ENCODE results near the gene PCK1.
A peak's percentile ranks its signal among the peaks of the same experiment; 100 is the strongest.
"Not testable (repeated sequence)": the region's sequence is repeated elsewhere in the genome, so short reads cannot be mapped to it uniquely, and the experiment has no call there.

Gene PCK1

DNA sequence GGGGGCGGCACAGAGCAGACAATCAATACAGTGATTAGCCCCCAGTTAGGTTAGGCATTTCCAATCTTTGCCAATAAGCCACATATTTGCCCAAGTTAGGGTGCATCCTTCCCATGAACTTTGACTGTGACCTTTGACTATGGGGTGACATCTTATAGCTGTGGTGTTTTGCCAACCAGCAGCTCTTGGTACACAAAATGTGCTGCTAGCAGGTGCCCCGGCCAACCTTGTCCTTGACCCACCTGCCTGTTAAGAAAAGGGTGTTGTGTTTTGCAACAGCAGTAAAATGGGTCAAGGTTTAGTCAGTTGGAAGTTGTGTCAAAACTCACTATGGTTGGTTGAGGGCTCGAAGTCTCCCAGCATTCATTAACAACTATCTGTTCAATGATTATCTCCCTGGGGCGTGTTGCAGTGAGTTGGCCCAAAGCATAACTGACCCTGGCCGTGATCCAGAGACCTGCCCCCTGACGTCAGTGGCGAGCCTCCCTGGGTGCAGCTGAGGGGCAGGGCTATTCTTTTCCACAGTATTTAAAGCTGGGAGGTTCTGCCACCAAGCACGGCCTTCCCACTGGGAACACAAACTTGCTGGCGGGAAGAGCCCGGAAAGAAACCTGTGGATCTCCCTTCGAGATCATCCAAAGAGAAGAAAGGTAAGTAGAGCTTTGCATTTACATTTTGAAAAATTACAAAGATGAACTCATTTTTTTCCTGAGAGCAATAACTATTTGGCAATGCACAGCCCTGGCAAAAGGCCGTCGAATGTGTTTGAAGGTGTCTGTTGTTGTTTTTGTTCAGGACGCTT is at the start of gene PCK1:
Gene PCK1 (plus strand): TSS at position 557 of the 802 bp plus-strand sequence. CDS start 302 bp downstream, outside the sequence.
- Histone ChIP-seq H3K4me3 (ENCODE audit: low read length) (peak within 1 kb of the TSS; percentile 65), H3K4me1 (ENCODE audit: control insufficient read depth, insufficient read depth, low read length) (peaks cover 20% of the 10 kb centered on the region), H3K9me3 (ENCODE audit: control insufficient read depth, low read length) (peaks cover 2% of the 10 kb centered on the region), H3K9ac (ENCODE audit: low read length) (peak within 1 kb of the TSS; percentile 63), H3K27me3 (replicated peaks; ENCODE audit: control insufficient read depth, insufficient read depth, low read length) (peaks cover 30% of the 10 kb centered on the region), H3K36me3 (ENCODE audit: control insufficient read depth, insufficient read depth, low read length, severe bottlenecking) (peaks cover 23% of the 10 kb centered on the region)
- no peak for DNase-seq (ENCODE audit: low read depth)

- H3K9me3 ChIP-seq (ENCODE audit: control insufficient read depth, low read length); H3K36me3 ChIP-seq (ENCODE audit: control insufficient read depth, insufficient read depth, low read length, severe bottlenecking); H3K4me3 ChIP-seq (ENCODE audit: low read length); H3K27me3 ChIP-seq (replicated peaks; ENCODE audit: control insufficient read depth, insufficient read depth, low read length); H3K9ac ChIP-seq (ENCODE audit: low read length); DNase-seq (ENCODE audit: low read depth): not testable (repeated sequence)
- H3K4me1 ChIP-seq (ENCODE audit: control insufficient read depth, insufficient read depth, low read length): peaks cover 10% of the 10 kb centered on the region
Measured at GRCh38 chr20:57511709-57512108, 49.2 kb upstream of the PCK1 start.

GRCh38 chr20:57512432-57512831 is 48.5 kb upstream of the PCK1 start:
- no peaks in the 10 kb centered on the region for H3K9me3 ChIP-seq (ENCODE audit: control insufficient read depth, low read length)

GRCh38 chr20:57513199-57513598 is 47.7 kb upstream of the PCK1 start:
- Histone ChIP-seq H3K36me3 (ENCODE audit: control insufficient read depth, insufficient read depth, low read length, severe bottlenecking) (no peaks in the 10 kb centered on the region), H3K9me3 (ENCODE audit: control insufficient read depth, low read length) (no peaks in the 10 kb centered on the region), H3K4me1 (ENCODE audit: control insufficient read depth, insufficient read depth, low read length) (peaks cover 16% of the 10 kb centered on the region), H3K9ac (ENCODE audit: low read length) (no peak overlapping the region), H3K27me3 (replicated peaks; ENCODE audit: control insufficient read depth, insufficient read depth, low read length) (peaks cover 7% of the 10 kb centered on the region), H3K4me3 (ENCODE audit: low read length) (no peak overlapping the region)
- DNase-seq (ENCODE audit: low read depth): no peak

More at GRCh38 chr20:57512432-57512831, 48.5 kb upstream of the PCK1 start:
- Histone ChIP-seq H3K4me1 (ENCODE audit: control insufficient read depth, insufficient read depth, low read length) (peaks cover 11% of the 10 kb centered on the region), H3K4me3 (ENCODE audit: low read length) (no peak overlapping the region), H3K36me3 (ENCODE audit: control insufficient read depth, insufficient read depth, low read length, severe bottlenecking) (no peaks in the 10 kb centered on the region), H3K27me3 (replicated peaks; ENCODE audit: control insufficient read depth, insufficient read depth, low read length) (peaks cover 7% of the 10 kb centered on the region), H3K9ac (ENCODE audit: low read length) (no peak overlapping the region)
- DNase-seq (ENCODE audit: low read depth): no peak

DNA sequence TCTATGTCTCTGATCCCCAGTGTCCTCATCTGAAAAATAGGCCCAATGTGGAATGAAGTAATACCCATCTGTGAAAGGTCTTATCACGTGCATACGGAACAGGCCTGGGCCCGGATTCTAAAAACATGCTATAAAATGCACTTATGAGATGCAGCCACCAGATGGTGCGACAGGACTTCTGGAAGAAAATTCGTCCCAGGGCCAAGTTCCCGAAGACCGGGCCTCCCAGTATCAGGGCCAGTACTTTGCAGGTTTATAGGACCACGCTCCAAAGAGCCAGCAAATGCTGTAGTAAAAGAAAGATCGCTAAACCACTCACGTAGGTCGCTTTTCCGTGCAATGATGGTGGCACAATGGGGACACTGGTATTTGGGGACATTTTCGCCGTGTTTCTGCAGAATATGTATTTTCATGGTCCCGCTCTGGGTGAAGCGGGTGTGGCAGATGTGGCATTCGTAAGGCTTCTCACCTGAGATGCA is 46.6 kb upstream of the PCK1 start:
- no peaks in the 10 kb centered on the region for H3K36me3 ChIP-seq (ENCODE audit: control insufficient read depth, insufficient read depth, low read length, severe bottlenecking)
- H3K4me3 ChIP-seq (ENCODE audit: low read length): no peak overlapping the region
- H3K4me1 ChIP-seq (ENCODE audit: control insufficient read depth, insufficient read depth, low read length): peaks cover 25% of the 10 kb centered on the region
- DNase-seq (ENCODE audit: low read depth): peak; percentile 87
- peak overlapping the region; percentile 41 for H3K9ac ChIP-seq (ENCODE audit: low read length)
- peaks cover 11% of the 10 kb centered on the region for H3K27me3 ChIP-seq (replicated peaks; ENCODE audit: control insufficient read depth, insufficient read depth, low read length)
- H3K9me3 ChIP-seq (ENCODE audit: control insufficient read depth, low read length): no peaks in the 10 kb centered on the region

DNA sequence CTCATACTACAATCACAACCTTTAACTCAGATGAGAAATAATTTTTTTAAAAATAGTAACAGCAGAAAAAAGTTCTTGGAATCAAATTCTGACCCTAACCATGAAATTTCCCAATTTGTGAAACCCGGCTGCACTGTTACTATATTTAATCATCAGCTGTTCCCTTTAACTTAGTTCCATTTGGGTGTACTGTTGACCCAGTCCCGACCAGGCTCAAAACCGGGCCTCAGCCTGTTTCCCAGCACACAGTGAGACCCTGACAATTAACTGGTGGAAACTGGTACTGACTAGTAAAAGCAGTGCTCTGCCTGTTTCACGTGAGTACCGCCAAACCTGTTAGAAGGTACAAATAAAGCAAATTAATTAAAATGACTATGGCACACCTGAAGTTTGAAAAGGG is 43.0 kb upstream of the PCK1 start:
- peaks cover 20% of the 10 kb centered on the region for H3K27me3 ChIP-seq (replicated peaks; ENCODE audit: control insufficient read depth, insufficient read depth, low read length)
- H3K36me3 ChIP-seq (ENCODE audit: control insufficient read depth, insufficient read depth, low read length, severe bottlenecking): no peaks in the 10 kb centered on the region
- peaks cover 25% of the 10 kb centered on the region for H3K4me1 ChIP-seq (ENCODE audit: control insufficient read depth, insufficient read depth, low read length)
- peak overlapping the region; percentile 66 for H3K9ac ChIP-seq (ENCODE audit: low read length)
- H3K4me3 ChIP-seq (ENCODE audit: low read length): no peak overlapping the region
- H3K9me3 ChIP-seq (ENCODE audit: control insufficient read depth, low read length): peaks cover 3% of the 10 kb centered on the region
- DNase-seq (ENCODE audit: low read depth): no peak

DNA sequence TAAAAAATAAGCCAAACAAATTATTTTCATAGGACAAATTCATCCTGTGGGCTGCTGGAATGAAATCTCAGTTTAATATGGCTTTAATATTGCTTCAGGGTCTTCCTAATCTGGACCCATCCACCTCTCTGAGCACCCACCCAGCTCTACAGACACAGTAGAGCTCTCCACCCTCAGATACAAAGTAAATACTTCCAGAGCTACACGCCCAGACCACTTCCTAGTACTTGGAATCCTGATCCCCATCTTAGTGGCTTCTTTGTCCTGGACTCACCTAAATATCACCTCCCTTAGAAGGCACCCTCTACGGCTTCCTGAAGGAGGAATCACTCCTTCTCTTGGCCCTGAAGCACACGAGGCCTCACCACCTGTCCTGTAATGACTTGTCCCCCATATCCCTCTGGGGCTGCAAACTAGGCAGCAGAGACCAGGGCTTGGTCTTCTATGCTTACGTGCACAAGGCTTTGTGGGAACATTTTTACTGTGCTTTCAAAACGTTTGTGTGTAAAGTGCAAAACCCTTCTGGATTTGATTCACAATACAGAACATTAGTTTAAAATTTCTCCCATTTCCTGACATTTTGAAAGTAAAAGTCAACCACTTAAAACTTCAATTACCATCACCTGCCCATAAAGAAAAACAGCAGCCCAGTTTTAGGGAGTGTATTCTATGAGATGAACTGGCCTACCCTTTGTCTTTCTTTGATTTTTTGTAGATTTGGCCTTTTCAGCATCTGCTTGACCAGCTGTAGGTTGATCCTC is 38.4 kb upstream of the PCK1 start:
- Histone ChIP-seq H3K9me3 (ENCODE audit: control insufficient read depth, low read length) (peaks cover 3% of the 10 kb centered on the region), H3K4me1 (ENCODE audit: control insufficient read depth, insufficient read depth, low read length) (peaks cover 14% of the 10 kb centered on the region), H3K9ac (ENCODE audit: low read length) (no peak overlapping the region), H3K4me3 (ENCODE audit: low read length) (no peak overlapping the region), H3K36me3 (ENCODE audit: control insufficient read depth, insufficient read depth, low read length, severe bottlenecking) (no peaks in the 10 kb centered on the region), H3K27me3 (replicated peaks; ENCODE audit: control insufficient read depth, insufficient read depth, low read length) (peaks cover 22% of the 10 kb centered on the region)
- DNase-seq (ENCODE audit: low read depth): no peak

- no peak overlapping the region for H3K4me3 ChIP-seq (ENCODE audit: low read length)
- peaks cover 23% of the 10 kb centered on the region for H3K27me3 ChIP-seq (replicated peaks; ENCODE audit: control insufficient read depth, insufficient read depth, low read length)
- no peak overlapping the region for H3K9ac ChIP-seq (ENCODE audit: low read length)
- DNase-seq (ENCODE audit: low read depth): no peak
- H3K9me3 ChIP-seq (ENCODE audit: control insufficient read depth, low read length): peaks cover 3% of the 10 kb centered on the region
- peaks cover 3% of the 10 kb centered on the region for H3K4me1 ChIP-seq (ENCODE audit: control insufficient read depth, insufficient read depth, low read length)
- H3K36me3 ChIP-seq (ENCODE audit: control insufficient read depth, insufficient read depth, low read length, severe bottlenecking): no peaks in the 10 kb centered on the region
Measured at GRCh38 chr20:57523782-57524181, 37.1 kb upstream of the PCK1 start.

- H3K4me1 ChIP-seq (ENCODE audit: control insufficient read depth, insufficient read depth, low read length): no peaks in the 10 kb centered on the region
- H3K9ac ChIP-seq (ENCODE audit: low read length): no peak within 1 kb of the TSS
- peaks cover 3% of the 10 kb centered on the region for H3K9me3 ChIP-seq (ENCODE audit: control insufficient read depth, low read length)
- DNase-seq (ENCODE audit: low read depth): no peak
- H3K4me3 ChIP-seq (ENCODE audit: low read length): no peak within 1 kb of the TSS
- peaks cover 23% of the 10 kb centered on the region for H3K27me3 ChIP-seq (replicated peaks; ENCODE audit: control insufficient read depth, insufficient read depth, low read length)
- H3K36me3 ChIP-seq (ENCODE audit: control insufficient read depth, insufficient read depth, low read length, severe bottlenecking): no peaks in the 10 kb centered on the region
Measured at GRCh38 chr20:57524511-57525176, 36.3 kb upstream of the PCK1 start, which contains the start of gene CTCFL. Gene CTCFL, minus strand, starts transcription at chr20:57525140. Its CDS starts 935 bp downstream, at chr20:57524205.

DNA sequence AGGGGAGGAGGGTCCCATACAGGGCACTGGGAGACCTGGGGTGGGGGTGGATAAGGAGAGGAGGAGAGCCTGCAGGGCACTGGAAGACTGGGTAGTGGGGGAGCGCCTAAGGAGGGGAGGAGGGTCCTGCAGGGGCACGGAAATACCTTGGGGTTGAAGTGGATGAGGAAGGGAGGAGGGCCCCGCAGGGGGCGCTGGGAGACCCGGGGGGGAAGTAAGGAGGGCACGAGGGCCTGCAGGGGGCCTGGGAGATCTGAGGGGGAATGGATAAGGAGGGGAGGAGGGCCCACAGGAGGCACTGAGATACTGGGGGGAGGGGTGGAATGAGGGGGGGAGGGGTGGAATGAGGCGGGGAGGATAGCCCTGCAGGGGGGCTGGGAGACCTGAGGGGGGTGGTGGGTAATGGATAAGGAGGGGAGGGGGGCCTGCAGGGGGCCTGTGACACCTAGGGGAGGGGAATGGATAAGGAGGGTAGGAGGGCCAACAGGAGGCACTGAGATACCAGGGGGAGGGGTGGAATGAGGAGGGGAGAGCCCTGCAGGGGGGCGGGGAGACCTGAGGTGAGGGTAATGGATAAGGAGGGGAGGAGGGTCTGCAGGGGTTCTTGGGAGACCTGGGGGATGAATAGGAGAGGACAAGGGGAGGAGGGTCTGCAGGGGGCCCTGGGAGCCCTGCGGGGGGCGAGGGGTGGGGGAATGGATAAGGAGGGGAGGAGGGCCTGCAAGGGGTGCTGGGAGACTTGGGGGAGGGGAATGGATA is 35.4 kb upstream of the PCK1 start:
- peaks cover 29% of the 10 kb centered on the region for H3K27me3 ChIP-seq (replicated peaks; ENCODE audit: control insufficient read depth, insufficient read depth, low read length)
- H3K9ac ChIP-seq (ENCODE audit: low read length): no peak overlapping the region
- no peaks in the 10 kb centered on the region for H3K4me1 ChIP-seq (ENCODE audit: control insufficient read depth, insufficient read depth, low read length)
- DNase-seq (ENCODE audit: low read depth): no peak
- H3K36me3 ChIP-seq (ENCODE audit: control insufficient read depth, insufficient read depth, low read length, severe bottlenecking): no peaks in the 10 kb centered on the region
- H3K4me3 ChIP-seq (ENCODE audit: low read length): no peak overlapping the region
- H3K9me3 ChIP-seq (ENCODE audit: control insufficient read depth, low read length): no peaks in the 10 kb centered on the region

Measured in adipocyte (in vitro differentiated cells).